Vagina (tissue), 2 donors: ENCODE results near the gene LAMP5. TPM values are rescaled to one million over a fixed set of nuclear protein-coding genes. Genes with fewer than 3 reads are reported as not detected.

Source experiments
- DNase-seq, 2 donors: peaks; one replicate each; pipeline ENCODE4 v3.0.0-alpha.2; 2017; ENCODE audit errors: extremely low spot score in 2 of 2
- H3K27ac ChIP-seq: fragments of 200-600 bp; sonication (generic); one replicate; pipeline ENCODE4 v1.5.1; 2019
- H3K27me3 ChIP-seq: fragments of 200-600 bp; sonication (generic); one replicate; pipeline ENCODE4 v1.5.1; 2019
- H3K36me3 ChIP-seq, 2 donors: fragments of 200-600 bp; sonication (generic); one replicate each; pipeline ENCODE4 v1.5.1; 2017 to 2019
- H3K4me1 ChIP-seq: fragments of 200-600 bp; sonication (generic); one replicate; pipeline ENCODE4 v1.5.1; 2019
- H3K4me3 ChIP-seq, 2 donors: fragments of 200-600 bp; sonication (generic); 1 replicate in 1 of 2; 2 replicates in 1 of 2; pipeline ENCODE4 v1.5.1; 2016 to 2019
- H3K9me3 ChIP-seq: fragments of 200-600 bp; sonication (generic); one replicate; pipeline ENCODE4 v1.5.1; 2019
- CTCF ChIP-seq, 3 experiments: fragments of 450-650 bp in 2 of 3; fragments of 200-600 bp in 1 of 3; sonication (generic) in 1 of 3; IDR thresholded peaks; one replicate each; pipeline ENCODE4 v1.5.1; 2017 to 2019; ENCODE audit warnings: antibody characterized with exemption in 3 of 3, mild to moderate bottlenecking in 2 of 3, moderate library complexity in 2 of 3
- POLR2A ChIP-seq, 2 donors: fragments of 450-650 bp; IDR thresholded peaks; one replicate each; pipeline ENCODE4 v1.6.1; 2017; ENCODE audit warnings: antibody characterized with exemption in 2 of 2, mild to moderate bottlenecking in 2 of 2, moderate library complexity in 2 of 2
- POLR2AphosphoS5 ChIP-seq, 2 donors: sonication (generic); formaldehyde crosslinking; IDR thresholded peaks; one replicate each; pipeline ENCODE4 v1.9.0; 2017; ENCODE audit warnings: antibody characterized with exemption in 2 of 2, mild to moderate bottlenecking in 2 of 2, low read depth in 1 of 2; ENCODE audit not compliant: insufficient read depth in 1 of 2
- intact Hi-C: fragments of 100-400 bp; cut with DNase I; formaldehyde crosslinking; loops from one replicate; pipeline ENCODE4 v1.15.1; 2023
- total RNA-seq: library from RNA; depleted of rRNA; stranded (reverse); fragments of >200 nt; gene quantifications from one replicate; pipeline ENCODE4 v1.2.3, GENCODE V29; 2016

Gene LAMP5
- total RNA-seq, 1 donor from 2014 or later: 0.74 TPM

- Histone ChIP-seq H3K9me3 (no peaks in the 10 kb centered on the region), H3K27ac (no peak overlapping the region)
These were observed 37.8 kb upstream of the LAMP5 start for GRCh38 chr20:9476637-9477036.

GRCh38 chr20:9478771-9479170 is 35.6 kb upstream of the LAMP5 start:
- intact Hi-C loops: no loop called here
- H3K27me3 ChIP-seq: no peaks in the 10 kb centered on the region
- H3K27ac ChIP-seq: no peak overlapping the region
- no peak overlapping the region for H3K4me3 ChIP-seq
- H3K9me3 ChIP-seq: no peaks in the 10 kb centered on the region
- no peaks in the 10 kb centered on the region for H3K36me3 ChIP-seq
- H3K4me1 ChIP-seq: no peaks in the 10 kb centered on the region
- no peak for DNase-seq
- TF ChIP-seq CTCF (IDR thresholded peaks at IDR 0.05): no peak
- TF ChIP-seq POLR2AphosphoS5 (IDR thresholded peaks at IDR 0.05; ENCODE audit: insufficient read depth in 1 of 2, low read depth in 1 of 2): no peak
- TF ChIP-seq POLR2A (IDR thresholded peaks at IDR 0.05): no peak

More at GRCh38 chr20:9476637-9477036, 37.8 kb upstream of the LAMP5 start:
- Histone ChIP-seq H3K4me1 (no peaks in the 10 kb centered on the region), H3K36me3 (no peaks in the 10 kb centered on the region), H3K27me3 (no peaks in the 10 kb centered on the region), H3K4me3 (no peak overlapping the region)
- no peak for TF ChIP-seq POLR2AphosphoS5 (IDR thresholded peaks at IDR 0.05; ENCODE audit: insufficient read depth in 1 of 2, low read depth in 1 of 2)
- TF ChIP-seq POLR2A (IDR thresholded peaks at IDR 0.05): no peak
- TF ChIP-seq CTCF (IDR thresholded peaks at IDR 0.05): no peak
- intact Hi-C loops: no loop called here
- no peak for DNase-seq

- no peaks in the 10 kb centered on the region for H3K4me1 ChIP-seq
- intact Hi-C loops: no loop called here
- TF ChIP-seq CTCF (IDR thresholded peaks at IDR 0.05) (no peak), POLR2A (IDR thresholded peaks at IDR 0.05) (no peak), POLR2AphosphoS5 (IDR thresholded peaks at IDR 0.05; ENCODE audit: insufficient read depth in 1 of 2, low read depth in 1 of 2) (no peak)
These were observed 34.3 kb upstream of the LAMP5 start for GRCh38 chr20:9480066-9480465.

GRCh38 chr20:9482180-9482579 is 32.2 kb upstream of the LAMP5 start:
- no peaks in the 10 kb centered on the region for H3K4me1 ChIP-seq
- intact Hi-C loops: no loop called here
- DNase-seq: no peak
- H3K27me3 ChIP-seq: no peaks in the 10 kb centered on the region
- H3K4me3 ChIP-seq: no peak overlapping the region
- no peaks in the 10 kb centered on the region for H3K36me3 ChIP-seq
- TF ChIP-seq CTCF (IDR thresholded peaks at IDR 0.05) (no peak), POLR2AphosphoS5 (IDR thresholded peaks at IDR 0.05; ENCODE audit: insufficient read depth in 1 of 2, low read depth in 1 of 2) (no peak), POLR2A (IDR thresholded peaks at IDR 0.05) (no peak)
- no peak overlapping the region for H3K27ac ChIP-seq
- H3K9me3 ChIP-seq: no peaks in the 10 kb centered on the region

More at GRCh38 chr20:9480066-9480465, 34.3 kb upstream of the LAMP5 start:
- DNase-seq: no peak
- H3K27me3 ChIP-seq: no peaks in the 10 kb centered on the region
- no peak overlapping the region for H3K27ac ChIP-seq
- no peaks in the 10 kb centered on the region for H3K9me3 ChIP-seq
- H3K36me3 ChIP-seq: no peaks in the 10 kb centered on the region
- H3K4me3 ChIP-seq: no peak overlapping the region

GRCh38 chr20:9483131-9483530 is 31.3 kb upstream of the LAMP5 start:
- no peaks in the 10 kb centered on the region for H3K36me3 ChIP-seq
- intact Hi-C loops: no loop called here

More at GRCh38 chr20:9483131-9483530, 31.3 kb upstream of the LAMP5 start:
- DNase-seq: no peak
- Histone ChIP-seq H3K9me3 (no peaks in the 10 kb centered on the region), H3K4me1 (no peaks in the 10 kb centered on the region), H3K4me3 (no peak overlapping the region), H3K27ac (no peak overlapping the region), H3K27me3 (no peaks in the 10 kb centered on the region)
- TF ChIP-seq POLR2AphosphoS5 (IDR thresholded peaks at IDR 0.05; ENCODE audit: insufficient read depth in 1 of 2, low read depth in 1 of 2) (no peak), CTCF (IDR thresholded peaks at IDR 0.05) (no peak), POLR2A (IDR thresholded peaks at IDR 0.05) (no peak)
